GM12865 (cell line): ENCODE data around the gene SOX15.
"Not testable (repeated sequence)": the region's sequence is repeated elsewhere in the genome, so short reads cannot be mapped to it uniquely, and the experiment has no call there.

Experiments used
- DNase-seq: peaks from one replicate; pipeline ENCODE4 v3.0.0; 2010; ENCODE audit warnings: low read depth
- H3K4me3 ChIP-seq: 2 replicates; pipeline ENCODE4 v1.5.1; 2011; ENCODE audit warnings: mild to moderate bottlenecking, low read depth, low read length, control low read depth
- TF ChIP-seq, protein P1 (sequence below): IDR thresholded peaks from 2 replicates; pipeline ENCODE4 v1.5.1; 2011; ENCODE audit warnings: low read length, control low read depth, low read depth, inconsistent platforms; ENCODE audit not compliant: insufficient read depth; ENCODE audit errors: missing control alignments

SOX15 gene

DNA sequence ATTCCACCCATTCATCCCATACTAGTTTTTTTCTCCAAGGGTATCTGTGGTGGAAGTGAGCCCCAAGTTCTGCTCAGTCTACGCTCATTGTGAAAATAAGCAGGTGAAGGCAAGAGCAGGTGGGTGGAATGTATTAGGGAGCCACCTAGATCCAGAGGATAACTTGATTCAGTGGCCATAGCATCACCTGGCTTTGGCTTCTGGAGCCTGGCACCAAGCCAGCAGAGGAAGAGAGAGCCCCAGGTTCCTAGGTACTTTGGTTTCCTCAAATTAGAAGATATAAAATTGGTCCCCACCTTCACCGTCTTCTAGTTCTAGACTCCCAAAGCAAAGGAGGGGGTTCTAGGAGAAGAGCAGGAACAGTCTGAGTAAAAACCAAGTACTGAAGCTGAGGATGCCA lies 20.7 kb upstream of the SOX15 start:
- TF ChIP-seq, protein P1, sequence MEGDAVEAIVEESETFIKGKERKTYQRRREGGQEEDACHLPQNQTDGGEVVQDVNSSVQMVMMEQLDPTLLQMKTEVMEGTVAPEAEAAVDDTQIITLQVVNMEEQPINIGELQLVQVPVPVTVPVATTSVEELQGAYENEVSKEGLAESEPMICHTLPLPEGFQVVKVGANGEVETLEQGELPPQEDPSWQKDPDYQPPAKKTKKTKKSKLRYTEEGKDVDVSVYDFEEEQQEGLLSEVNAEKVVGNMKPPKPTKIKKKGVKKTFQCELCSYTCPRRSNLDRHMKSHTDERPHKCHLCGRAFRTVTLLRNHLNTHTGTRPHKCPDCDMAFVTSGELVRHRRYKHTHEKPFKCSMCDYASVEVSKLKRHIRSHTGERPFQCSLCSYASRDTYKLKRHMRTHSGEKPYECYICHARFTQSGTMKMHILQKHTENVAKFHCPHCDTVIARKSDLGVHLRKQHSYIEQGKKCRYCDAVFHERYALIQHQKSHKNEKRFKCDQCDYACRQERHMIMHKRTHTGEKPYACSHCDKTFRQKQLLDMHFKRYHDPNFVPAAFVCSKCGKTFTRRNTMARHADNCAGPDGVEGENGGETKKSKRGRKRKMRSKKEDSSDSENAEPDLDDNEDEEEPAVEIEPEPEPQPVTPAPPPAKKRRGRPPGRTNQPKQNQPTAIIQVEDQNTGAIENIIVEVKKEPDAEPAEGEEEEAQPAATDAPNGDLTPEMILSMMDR = no peak
- no peak overlapping the region for H3K4me3 ChIP-seq
- DNase-seq = no peak

DNA sequence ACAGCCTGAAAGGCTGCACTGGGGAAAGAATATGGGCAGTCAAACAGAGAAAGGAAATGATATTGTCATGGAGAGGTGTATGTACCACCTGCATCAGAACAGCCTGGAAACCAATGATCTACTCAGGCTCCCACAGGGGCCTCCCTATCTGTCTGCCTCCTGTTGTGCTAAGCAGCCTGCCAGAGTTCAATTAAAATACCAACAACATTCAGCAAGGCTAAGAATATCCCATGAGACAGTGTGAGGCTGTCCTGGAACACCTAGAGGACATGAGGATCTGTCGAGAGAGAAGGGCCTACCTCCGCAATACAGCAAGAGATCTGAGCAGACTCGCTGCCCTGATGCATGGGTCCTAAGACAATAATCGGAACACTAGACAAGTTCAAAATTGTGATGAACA lies 16.4 kb upstream of the SOX15 start:
- TF ChIP-seq, protein P1 = no peak
- no peak overlapping the region for H3K4me3 ChIP-seq
- no peak for DNase-seq

- not testable (repeated sequence) for H3K4me3 ChIP-seq, DNase-seq
These were observed 7.7 kb upstream of the SOX15 start for GRCh38 chr17:7597561-7597960.

DNA sequence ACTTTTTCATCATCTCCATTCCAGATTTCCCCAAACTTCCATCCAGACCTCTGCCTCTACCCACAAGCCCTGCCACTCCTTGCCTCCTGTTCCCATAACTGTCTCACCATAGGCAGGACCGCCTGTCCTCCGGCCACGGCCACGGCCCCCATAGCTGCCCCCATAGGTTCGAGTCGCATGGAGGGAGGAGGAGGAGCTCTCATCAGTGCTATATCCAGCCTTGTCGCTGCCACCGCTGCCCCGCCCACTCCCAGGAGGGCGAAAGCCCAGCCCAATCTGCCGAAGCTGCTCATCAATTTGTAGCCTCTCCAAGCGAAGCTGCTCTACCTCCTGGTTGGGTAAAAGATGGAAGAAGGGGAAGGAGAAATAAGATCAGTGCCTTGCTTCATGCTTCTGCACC lies 3.4 kb upstream of the SOX15 start:
- no peak overlapping the region for H3K4me3 ChIP-seq
- no peak for DNase-seq
- TF ChIP-seq, protein P1 = no peak

DNA sequence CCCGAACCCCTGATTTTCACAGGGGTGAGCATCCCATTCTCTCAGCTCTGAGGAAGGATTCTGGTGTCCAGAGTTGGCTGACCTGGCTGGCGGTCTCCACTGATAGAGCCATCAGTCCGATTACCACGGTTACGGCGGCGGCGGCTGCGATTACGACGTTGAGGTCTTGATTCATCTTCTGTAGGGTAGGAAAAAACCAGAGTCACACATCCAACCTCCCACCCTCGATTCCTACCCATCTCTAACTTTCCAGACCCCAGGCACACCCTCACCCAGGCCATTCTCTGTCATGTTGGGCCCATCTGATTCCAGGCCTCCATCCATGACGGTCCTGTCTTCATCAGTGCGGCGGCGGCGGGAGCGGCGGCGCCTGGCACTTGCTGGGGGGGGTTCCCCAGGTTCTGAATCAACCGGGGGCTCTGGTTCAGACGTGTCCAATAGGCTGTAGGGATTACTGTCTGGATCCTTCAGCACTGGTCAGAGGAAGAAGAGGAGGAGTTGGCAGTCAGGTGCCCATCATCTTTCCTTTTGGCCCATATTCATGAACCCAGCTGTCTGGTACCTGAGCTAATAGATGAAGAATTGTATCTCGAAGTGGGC lies 2.6 kb upstream of the SOX15 start:
- TF ChIP-seq, protein P1 = no peak
- DNase-seq = no peak

GRCh38 chr17:7591596-7591995 lies 1.7 kb upstream of the SOX15 start:
- DNase-seq = no peak
- no peak overlapping the region for H3K4me3 ChIP-seq
- TF ChIP-seq, protein P1 = no peak

More for the DNA sequence above, 2.6 kb upstream of the SOX15 start:
- no peak overlapping the region for H3K4me3 ChIP-seq

GRCh38 chr17:7590743-7591142 lies 849 bp upstream of the SOX15 start:
- DNase-seq = no peak
- H3K4me3 ChIP-seq = no peak overlapping the region
- TF ChIP-seq, protein P1 = no peak
